ENCODE results near the gene IDH2. TPM values are rescaled to one million over a fixed set of nuclear protein-coding genes. Genes with fewer than 3 reads are reported as not detected.
A peak's percentile ranks its signal among the peaks of the same experiment; 100 is the strongest.
"Not testable (repeated sequence)": the region's sequence is repeated elsewhere in the genome, so short reads cannot be mapped to it uniquely, and the experiment has no call there.

Gene IDH2
- 10 to 100 TPM; 72.3 to 91.5 (median 81.0) TPM for total RNA-seq
- total RNA-seq (2013) = 78.9 TPM

- peaks cover 49 to 51% of the 10 kb centered on the region in 2 donors for H3K4me1 Mint-ChIP-seq
- no peaks in the 10 kb centered on the region for H3K9me3 Mint-ChIP-seq
- TF ChIP-seq, protein P1, sequence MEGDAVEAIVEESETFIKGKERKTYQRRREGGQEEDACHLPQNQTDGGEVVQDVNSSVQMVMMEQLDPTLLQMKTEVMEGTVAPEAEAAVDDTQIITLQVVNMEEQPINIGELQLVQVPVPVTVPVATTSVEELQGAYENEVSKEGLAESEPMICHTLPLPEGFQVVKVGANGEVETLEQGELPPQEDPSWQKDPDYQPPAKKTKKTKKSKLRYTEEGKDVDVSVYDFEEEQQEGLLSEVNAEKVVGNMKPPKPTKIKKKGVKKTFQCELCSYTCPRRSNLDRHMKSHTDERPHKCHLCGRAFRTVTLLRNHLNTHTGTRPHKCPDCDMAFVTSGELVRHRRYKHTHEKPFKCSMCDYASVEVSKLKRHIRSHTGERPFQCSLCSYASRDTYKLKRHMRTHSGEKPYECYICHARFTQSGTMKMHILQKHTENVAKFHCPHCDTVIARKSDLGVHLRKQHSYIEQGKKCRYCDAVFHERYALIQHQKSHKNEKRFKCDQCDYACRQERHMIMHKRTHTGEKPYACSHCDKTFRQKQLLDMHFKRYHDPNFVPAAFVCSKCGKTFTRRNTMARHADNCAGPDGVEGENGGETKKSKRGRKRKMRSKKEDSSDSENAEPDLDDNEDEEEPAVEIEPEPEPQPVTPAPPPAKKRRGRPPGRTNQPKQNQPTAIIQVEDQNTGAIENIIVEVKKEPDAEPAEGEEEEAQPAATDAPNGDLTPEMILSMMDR (IDR thresholded peaks at IDR 0.05) = no peak
- H3K27me3 Mint-ChIP-seq (ENCODE audit: low read depth in 2 of 2) = peaks cover 0 to 3% of the 10 kb centered on the region in 2 donors
- intact Hi-C loops (cut with micrococcal nuclease) = no loop called here
- DNase-seq = peak; percentile 77 to 87
- Histone ChIP-seq H3K27me3 (ENCODE audit: control insufficient read depth, insufficient read depth, low read length) (no peaks in the 10 kb centered on the region), H3K9me3 (ENCODE audit: control insufficient read depth, insufficient read depth, low read length) (no peaks in the 10 kb centered on the region), H3K4me3 (ENCODE audit: low read length) (peak within 1 kb of the TSS; percentile 68), H3K27ac (ENCODE audit: low read length) (peak within 1 kb of the TSS; percentile 90), H3K36me3 (ENCODE audit: control insufficient read depth, insufficient read depth, low read length) (no peaks in the 10 kb centered on the region), H3K4me1 (ENCODE audit: control insufficient read depth, insufficient read depth, low read length) (peaks cover 52% of the 10 kb centered on the region)
- peak; percentile 79 to 92 (median 86) for ATAC-seq
- no peaks in the 10 kb centered on the region for H3K36me3 Mint-ChIP-seq
- H3K27ac Mint-ChIP-seq = peak within 1 kb of the TSS; percentile 94 to 100
- under 1% methylated on average over 104 of the region's 104 CpGs for WGBS (ENCODE audit: insufficient coverage)
- H3K4me3 Mint-ChIP-seq = peak within 1 kb of the TSS; percentile 90
These were observed at the start of gene IDH2 for GRCh38 chr15:90101969-90102890. TSS of gene IDH2 (minus strand) at chr15:90102468. CDS start at chr15:90102390, 78 bp downstream.

DNA sequence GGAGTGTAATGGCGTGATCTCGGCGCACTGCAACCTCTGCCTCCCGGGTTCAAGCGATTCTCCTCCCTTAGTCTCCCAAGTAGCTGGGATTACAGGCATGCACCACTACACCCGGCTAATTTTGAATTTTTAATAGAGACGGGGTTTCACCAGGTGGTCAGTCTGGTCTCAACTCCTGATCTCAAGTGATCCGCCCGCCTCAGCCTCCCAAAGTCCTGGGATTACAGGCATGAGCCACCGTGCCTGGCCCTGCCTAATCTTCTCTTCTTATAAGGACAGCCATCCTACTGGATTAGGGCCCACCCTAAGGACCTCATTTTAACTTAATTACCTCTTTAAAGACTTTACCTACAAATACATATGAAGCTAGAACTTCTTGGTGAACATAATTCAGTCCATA lies 48.3 kb upstream of the IDH2 start:
- H3K27ac ChIP-seq (ENCODE audit: low read length); H3K9me3 Mint-ChIP-seq; H3K4me1 ChIP-seq (ENCODE audit: control insufficient read depth, insufficient read depth, low read length); H3K4me1 Mint-ChIP-seq; ATAC-seq; H3K27ac Mint-ChIP-seq; H3K36me3 Mint-ChIP-seq; H3K36me3 ChIP-seq (ENCODE audit: control insufficient read depth, insufficient read depth, low read length); H3K4me3 Mint-ChIP-seq; intact Hi-C loops (cut with micrococcal nuclease); H3K4me3 ChIP-seq (ENCODE audit: low read length); H3K27me3 Mint-ChIP-seq (ENCODE audit: low read depth in 2 of 2); H3K9me3 ChIP-seq (ENCODE audit: control insufficient read depth, insufficient read depth, low read length); H3K27me3 ChIP-seq (ENCODE audit: control insufficient read depth, insufficient read depth, low read length); DNase-seq: not testable (repeated sequence)
- WGBS (ENCODE audit: insufficient coverage) = 97% methylated on average over 10 of the region's 10 CpGs

DNA sequence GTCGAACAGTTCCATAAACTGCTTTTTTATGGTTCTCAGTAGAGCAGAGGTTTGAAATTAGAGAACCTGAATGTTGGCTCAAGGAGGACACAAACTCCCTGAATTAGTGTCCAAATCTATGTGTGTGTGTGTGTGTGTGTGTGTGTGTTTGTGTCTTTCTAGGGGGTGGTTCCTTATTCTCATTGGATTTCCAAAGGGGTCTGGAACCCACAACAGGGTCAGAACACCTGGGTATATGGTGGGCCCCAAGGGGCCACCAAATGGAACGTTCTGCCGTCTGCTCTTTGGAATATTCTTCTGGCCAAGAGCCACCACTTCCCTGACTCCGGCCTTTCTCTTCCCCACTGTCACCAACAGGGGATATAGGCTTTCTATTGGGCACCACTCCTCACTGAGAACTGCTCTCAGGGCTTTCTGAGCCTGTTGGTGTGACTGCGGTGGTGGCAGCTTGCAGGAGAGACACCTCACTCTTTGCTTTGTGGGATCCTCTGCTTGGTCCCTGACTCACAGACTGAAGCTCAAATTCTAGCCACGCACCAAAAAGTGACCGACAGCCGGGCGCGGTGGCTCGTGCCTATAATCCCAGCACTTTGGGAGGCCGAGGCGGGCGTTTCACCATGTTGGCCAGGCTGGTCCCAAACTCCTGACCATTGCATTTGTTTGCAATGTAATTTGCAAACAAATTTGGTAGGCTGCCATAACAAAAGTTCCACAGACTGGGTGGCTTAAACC lies 47.5 kb upstream of the IDH2 start:
- ATAC-seq (no peak), DNase-seq (no peak)
- Histone ChIP-seq H3K4me3 (ENCODE audit: low read length) (no peak overlapping the region), H3K4me1 (ENCODE audit: control insufficient read depth, insufficient read depth, low read length) (no peaks in the 10 kb centered on the region), H3K9me3 (ENCODE audit: control insufficient read depth, insufficient read depth, low read length) (no peaks in the 10 kb centered on the region), H3K36me3 (ENCODE audit: control insufficient read depth, insufficient read depth, low read length) (no peaks in the 10 kb centered on the region), H3K27me3 (ENCODE audit: control insufficient read depth, insufficient read depth, low read length) (no peaks in the 10 kb centered on the region), H3K27ac (ENCODE audit: low read length) (no peak overlapping the region)
- intact Hi-C loops (cut with micrococcal nuclease) = no loop called here
- H3K4me3 Mint-ChIP-seq = no peak overlapping the region
- H3K9me3 Mint-ChIP-seq = no peaks in the 10 kb centered on the region
- H3K36me3 Mint-ChIP-seq = no peaks in the 10 kb centered on the region
- 94% methylated on average over 14 of the region's 14 CpGs for WGBS (ENCODE audit: insufficient coverage)
- no peaks in the 10 kb centered on the region for H3K27me3 Mint-ChIP-seq (ENCODE audit: low read depth in 2 of 2)
- H3K27ac Mint-ChIP-seq = no peak overlapping the region
- TF ChIP-seq, protein P1 (IDR thresholded peaks at IDR 0.05) = no peak
- no peaks in the 10 kb centered on the region for H3K4me1 Mint-ChIP-seq

- H3K4me1 ChIP-seq (ENCODE audit: control insufficient read depth, insufficient read depth, low read length) = peaks cover 11% of the 10 kb centered on the region
- H3K4me3 Mint-ChIP-seq; H3K27me3 ChIP-seq (ENCODE audit: control insufficient read depth, insufficient read depth, low read length); H3K36me3 Mint-ChIP-seq; H3K4me3 ChIP-seq (ENCODE audit: low read length); H3K27ac Mint-ChIP-seq; H3K9me3 ChIP-seq (ENCODE audit: control insufficient read depth, insufficient read depth, low read length); DNase-seq; intact Hi-C loops (cut with micrococcal nuclease); H3K36me3 ChIP-seq (ENCODE audit: control insufficient read depth, insufficient read depth, low read length); ATAC-seq; H3K27ac ChIP-seq (ENCODE audit: low read length); H3K9me3 Mint-ChIP-seq; H3K27me3 Mint-ChIP-seq (ENCODE audit: low read depth in 2 of 2): not testable (repeated sequence)
- H3K4me1 Mint-ChIP-seq = peaks cover 6 to 15% of the 10 kb centered on the region in 2 donors
- WGBS (ENCODE audit: insufficient coverage) = 82% methylated on average over 5 of the region's 7 CpGs
These were observed 44.0 kb upstream of the IDH2 start for GRCh38 chr15:90146198-90146761.
